Uterus (tissue), 4 donors: ENCODE results near the gene EPHA1. TPM values are rescaled to one million over a fixed set of nuclear protein-coding genes. Genes with fewer than 3 reads are reported as not detected.
"Not testable (repeated sequence)": the region's sequence is repeated elsewhere in the genome, so short reads cannot be mapped to it uniquely, and the experiment has no call there.

ENCODE experiments used
- DNase-seq, 2 donors: peaks; one replicate each; pipeline ENCODE4 v3.0.0-alpha.2; 2019 to 2020
- H3K27ac ChIP-seq, 2 donors: fragments of 200-600 bp; sonication (generic); 1 replicate in 1 of 2; 2 replicates in 1 of 2; pipeline ENCODE4 v1.5.1; 2016 to 2018
- H3K27me3 ChIP-seq, 2 donors: fragments of 200-600 bp; sonication (generic); one replicate each; pipeline ENCODE4 v1.5.1; 2018 to 2019; ENCODE audit warnings: control low read depth in 1 of 2
- H3K36me3 ChIP-seq, 2 donors: fragments of 200-600 bp; sonication (generic); one replicate each; pipeline ENCODE4 v1.5.1; 2019; ENCODE audit warnings: control low read depth in 1 of 2
- H3K4me1 ChIP-seq, 2 donors: fragments of 200-600 bp; sonication (generic); one replicate each; pipeline ENCODE4 v1.5.1; 2018 to 2019; ENCODE audit warnings: control low read depth in 1 of 2
- H3K4me3 ChIP-seq, 2 donors: fragments of 200-600 bp; sonication (generic); 1 replicate in 1 of 2; 2 replicates in 1 of 2; pipeline ENCODE4 v1.5.1; 2018 to 2019; ENCODE audit warnings: mild to moderate bottlenecking in 1 of 2
- H3K9me3 ChIP-seq, 2 donors: fragments of 200-600 bp; sonication (generic); one replicate each; pipeline ENCODE4 v1.5.1; 2019; ENCODE audit warnings: control low read depth in 1 of 2
- CTCF ChIP-seq, 4 experiments: fragments of 200-600 bp in 2 of 4; fragments of 450-650 bp in 2 of 4; sonication (generic) in 2 of 4; IDR thresholded peaks; one replicate each; pipeline ENCODE4 v1.5.1; 2016 to 2019; ENCODE audit warnings: antibody characterized with exemption in 4 of 4, mild to moderate bottlenecking in 2 of 4, moderate library complexity in 1 of 4
- POLR2A ChIP-seq, 2 donors: fragments of 450-650 bp; IDR thresholded peaks; one replicate each; pipeline ENCODE4 v1.6.1; 2016; ENCODE audit warnings: antibody characterized with exemption in 2 of 2, mild to moderate bottlenecking in 1 of 2, moderate library complexity in 1 of 2
- intact Hi-C: fragments of 100-400 bp; cut with DNase I; formaldehyde crosslinking; loops from one replicate; pipeline ENCODE4 v1.15.1; 2023; ENCODE audit warnings: low total_unique reads
- total RNA-seq, 4 donors: library from RNA; depleted of rRNA in 3 of 4; stranded (reverse); fragments of >200 nt in 3 of 4; gene quantifications; one replicate each; pipeline versions ENCODE4 v1.1.0 to v1.2.4, GENCODE V29; 2014 to 2023
- donor health status: DM: yes; HTN: yes; CAD: no.

Gene EPHA1
- total RNA-seq, 4 donors from 2014 or later, result 1.3 to 5.6 (median 1.9) TPM; not detected in 1

GRCh38 chr7:143433759-143434158, 25.1 kb upstream of the EPHA1 start:
- no peak for DNase-seq
- Histone ChIP-seq H3K4me1 (no peaks in the 10 kb centered on the region), H3K4me3 (no peak overlapping the region), H3K27ac (no peak overlapping the region), H3K36me3 (no peaks in the 10 kb centered on the region), H3K27me3 (no peaks in the 10 kb centered on the region), H3K9me3 (no peaks in the 10 kb centered on the region)
- intact Hi-C loops, result no loop called here
- TF ChIP-seq POLR2A (IDR thresholded peaks at IDR 0.05) (no peak), CTCF (IDR thresholded peaks at IDR 0.05) (no peak)

- no peak for DNase-seq
- Histone ChIP-seq H3K36me3 (no peaks in the 10 kb centered on the region), H3K27ac (no peak overlapping the region), H3K4me1 (no peaks in the 10 kb centered on the region), H3K9me3 (no peaks in the 10 kb centered on the region), H3K4me3 (no peak overlapping the region), H3K27me3 (no peaks in the 10 kb centered on the region)
- TF ChIP-seq POLR2A (IDR thresholded peaks at IDR 0.05), result no peak
- TF ChIP-seq CTCF (IDR thresholded peaks at IDR 0.05), result no peak
- intact Hi-C loops, result no loop called here
Measured at GRCh38 chr7:143431109-143431508, 22.5 kb upstream of the EPHA1 start.

- H3K27me3 ChIP-seq, result no peaks in the 10 kb centered on the region
- TF ChIP-seq POLR2A (IDR thresholded peaks at IDR 0.05) (no peak), CTCF (IDR thresholded peaks at IDR 0.05) (no peak)
- no peaks in the 10 kb centered on the region for H3K36me3 ChIP-seq
- no peak for DNase-seq
- H3K4me3 ChIP-seq, result no peak overlapping the region
- no peak overlapping the region for H3K27ac ChIP-seq
- H3K9me3 ChIP-seq, result no peaks in the 10 kb centered on the region
- intact Hi-C loops, result no loop called here
- H3K4me1 ChIP-seq, result no peaks in the 10 kb centered on the region
Measured at GRCh38 chr7:143429770-143430698, 21.4 kb upstream of the EPHA1 start.

GRCh38 chr7:143426479-143427142, 18.0 kb upstream of the EPHA1 start:
- no peak overlapping the region for H3K27ac ChIP-seq
- intact Hi-C loops, result no loop called here

GRCh38 chr7:143424476-143424875, 15.8 kb upstream of the EPHA1 start:
- intact Hi-C loops, DNase-seq, H3K9me3 ChIP-seq, H3K27me3 ChIP-seq, H3K4me3 ChIP-seq, H3K4me1 ChIP-seq, H3K36me3 ChIP-seq, H3K27ac ChIP-seq: not testable (repeated sequence)

More at GRCh38 chr7:143426479-143427142, 18.0 kb upstream of the EPHA1 start:
- Histone ChIP-seq H3K36me3 (no peaks in the 10 kb centered on the region), H3K4me3 (no peak overlapping the region), H3K27me3 (no peaks in the 10 kb centered on the region), H3K4me1 (no peaks in the 10 kb centered on the region), H3K9me3 (no peaks in the 10 kb centered on the region)
- DNase-seq, result no peak
- TF ChIP-seq CTCF (IDR thresholded peaks at IDR 0.05), result no peak
- no peak for TF ChIP-seq POLR2A (IDR thresholded peaks at IDR 0.05)
